HG03103 (cell line): ENCODE data around the gene RNU6-9.
"Not testable (repeated sequence)": the region's sequence is repeated elsewhere in the genome, so short reads cannot be mapped to it uniquely, and the experiment has no call there.

Experiments
- ATAC-seq: cut with Tn5 transposase; IDR thresholded peaks from one replicate; pipeline ENCODE4 v1.9.1; 2021; ENCODE audit warnings: low read depth; ENCODE audit not compliant: unreplicated experiment

Gene RNU6-9

GRCh38 chr19:876780-877314, 16.4 kb upstream of the RNU6-9 start:
- ATAC-seq = no peak

DNA sequence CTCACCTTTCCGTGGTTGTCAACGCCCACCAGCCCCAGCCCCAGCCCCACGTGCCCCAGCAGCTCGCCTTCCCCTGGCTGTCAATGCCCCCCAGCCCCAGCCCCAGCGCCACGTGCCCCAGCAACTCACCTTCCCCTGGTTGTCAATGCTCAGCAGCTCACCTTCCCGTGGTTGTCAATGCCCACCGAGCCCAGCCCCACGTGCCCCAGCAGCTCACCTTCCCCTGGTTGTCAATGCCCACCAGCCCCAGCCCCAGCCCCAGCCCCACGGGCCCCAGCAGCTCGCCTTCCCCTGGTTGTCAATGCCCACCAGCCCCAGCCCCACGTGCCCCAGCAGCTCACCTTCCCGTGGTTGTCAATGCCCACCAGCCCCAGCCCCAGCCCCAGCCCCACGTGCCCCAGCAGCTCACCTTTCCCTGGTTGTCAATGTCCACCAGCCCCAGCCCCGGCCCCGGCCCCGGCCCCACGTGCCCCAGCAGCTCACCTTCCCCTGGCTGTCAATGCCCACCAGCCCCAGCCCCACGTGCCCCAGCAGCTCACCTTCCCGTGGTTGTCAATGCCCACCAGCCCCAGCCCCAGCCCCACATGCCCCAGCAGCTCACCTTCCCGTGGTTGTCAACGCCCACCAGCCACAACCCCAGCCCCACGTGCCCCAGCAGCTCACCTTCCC, 15.2 kb upstream of the RNU6-9 start:
- not testable (repeated sequence) for ATAC-seq

DNA sequence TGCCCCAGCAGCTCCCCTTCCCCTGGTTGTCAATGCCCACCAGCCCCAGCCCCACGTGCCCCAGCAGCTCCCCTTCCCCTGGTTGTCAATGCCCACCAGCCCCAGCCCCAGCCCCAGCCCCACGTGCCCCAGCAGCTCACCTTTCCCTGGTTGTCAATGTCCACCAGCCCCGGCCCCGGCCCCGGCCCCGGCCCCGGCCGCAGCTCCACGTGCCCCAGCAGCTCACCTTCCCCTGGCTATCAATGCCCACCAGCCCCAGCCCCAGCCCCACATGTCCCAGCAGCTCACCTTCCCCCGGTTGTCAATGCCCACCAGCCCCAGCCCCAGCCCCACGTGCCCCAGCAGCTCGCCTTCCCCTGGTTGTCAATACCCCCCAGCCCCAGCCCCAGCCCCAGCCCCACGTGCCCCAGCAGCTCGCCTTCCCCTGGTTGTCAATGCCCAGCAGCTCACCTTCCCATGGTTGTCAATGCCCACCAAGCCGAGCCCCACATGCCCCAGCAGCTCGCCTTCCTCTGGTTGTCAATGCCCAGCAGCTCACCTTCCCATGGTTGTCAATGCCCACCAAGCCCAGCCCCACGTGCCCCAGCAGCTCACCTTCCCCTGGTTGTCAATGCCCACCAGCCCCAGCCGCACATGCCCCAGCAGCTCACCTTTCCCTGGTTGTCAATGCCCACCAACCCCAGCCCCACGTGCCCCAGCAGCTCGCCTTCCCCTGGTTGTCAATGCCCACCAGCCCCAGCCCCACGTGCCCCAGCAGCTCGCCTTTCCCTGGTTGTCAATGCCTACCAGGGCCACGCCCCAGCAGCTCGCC, 14.3 kb upstream of the RNU6-9 start:
- not testable (repeated sequence) for ATAC-seq

GRCh38 chr19:879711-880438, 13.4 kb upstream of the RNU6-9 start:
- ATAC-seq = no peak

DNA sequence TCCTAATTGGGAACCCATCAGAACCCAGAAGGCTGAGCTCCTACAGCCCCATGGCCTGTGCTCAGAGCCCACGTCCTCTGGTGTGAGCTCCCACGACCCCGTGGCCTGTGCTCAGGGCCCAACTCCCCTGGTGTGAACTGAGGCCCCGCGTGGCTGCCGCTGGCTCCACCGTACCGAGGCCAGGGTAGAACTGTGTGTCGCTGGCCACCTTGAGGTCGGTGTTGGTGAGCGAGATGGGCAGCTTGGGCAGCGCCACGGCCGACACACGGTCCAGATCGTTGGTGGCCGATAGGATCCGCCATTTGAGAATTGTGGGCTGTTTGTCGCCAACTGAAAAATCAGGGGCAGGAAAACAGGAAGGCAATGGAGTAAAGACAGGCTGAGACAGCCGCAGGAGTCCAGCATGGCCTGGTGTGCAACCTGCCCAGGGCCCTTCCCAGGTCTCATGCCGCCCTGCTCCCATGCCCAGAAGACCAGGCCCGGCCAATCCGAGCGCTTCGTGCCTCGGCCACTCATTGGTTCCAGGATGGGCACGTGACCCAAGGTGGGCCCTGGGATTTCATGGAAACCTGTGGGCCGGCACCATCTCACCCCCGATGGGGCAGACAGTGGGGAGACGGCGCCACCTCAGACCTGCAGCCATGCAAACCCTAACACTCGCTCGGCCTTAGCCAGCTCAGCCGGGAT, 11.8 kb upstream of the RNU6-9 start:
- ATAC-seq = no peak

- no peak for ATAC-seq
Measured at GRCh38 chr19:882871-883497, 10.3 kb upstream of the RNU6-9 start.

DNA sequence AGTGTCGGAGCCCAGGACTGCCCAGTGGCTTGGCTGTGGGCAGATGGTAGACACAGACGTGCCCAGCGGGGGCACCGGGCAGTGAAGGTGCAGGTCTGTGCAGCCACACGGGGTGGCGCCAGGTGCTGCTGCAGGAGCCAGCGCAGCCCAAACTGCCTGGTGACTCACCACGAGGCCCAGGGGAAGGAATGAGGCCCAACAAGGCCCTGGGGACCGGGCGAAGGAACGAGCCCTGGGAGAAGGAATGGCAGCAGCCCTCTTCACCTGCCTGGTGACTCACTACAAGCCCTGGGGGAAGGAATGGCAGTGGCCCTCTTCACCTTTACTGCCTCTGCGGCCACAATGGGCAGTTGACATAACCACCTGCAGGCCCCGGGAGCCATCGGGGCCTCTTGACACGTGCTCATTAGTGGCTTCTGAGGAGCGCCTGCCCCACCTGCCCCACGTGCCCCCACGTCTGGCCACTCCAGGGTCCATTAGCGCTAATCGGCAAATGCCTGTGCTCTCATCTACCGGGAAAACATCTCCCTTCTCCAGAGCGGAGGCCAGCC, 9.5 kb upstream of the RNU6-9 start:
- ATAC-seq = no peak

- no peak for ATAC-seq
Measured at GRCh38 chr19:884420-885211, 8.7 kb upstream of the RNU6-9 start.

DNA sequence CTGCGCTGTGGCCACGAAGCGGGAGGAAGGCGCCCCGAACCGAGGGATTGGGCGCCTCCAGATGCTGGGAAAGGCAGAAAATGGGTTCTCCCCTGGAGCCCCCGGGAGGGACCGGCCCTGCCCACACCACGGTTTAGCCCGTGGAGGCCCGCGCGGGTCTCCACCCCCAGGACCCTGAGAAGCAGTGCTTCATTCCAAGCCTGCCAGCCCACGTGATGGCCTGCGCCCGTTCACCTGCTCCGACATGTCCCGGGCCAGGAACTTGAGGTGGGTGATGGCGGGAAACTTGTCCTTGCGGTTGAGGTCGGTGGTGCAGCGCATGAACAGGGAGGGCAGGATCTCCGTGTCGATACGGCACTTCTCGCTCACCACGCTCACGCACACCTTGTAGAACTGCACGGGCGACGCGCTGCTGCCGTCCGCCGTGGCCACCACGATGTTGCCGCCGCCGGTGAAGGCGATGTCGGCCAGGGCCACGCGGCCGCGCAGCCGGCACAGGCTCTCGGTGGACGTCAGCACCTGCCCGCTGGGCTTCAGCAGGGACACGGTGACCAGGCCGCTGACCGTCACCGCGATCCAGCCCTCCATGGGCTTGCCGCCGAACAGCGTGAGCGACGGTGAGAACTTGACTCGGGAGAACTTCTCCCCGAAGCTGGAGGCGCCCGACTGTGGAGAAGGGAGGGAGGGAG, 7.6 kb upstream of the RNU6-9 start:
- no peak for ATAC-seq

DNA sequence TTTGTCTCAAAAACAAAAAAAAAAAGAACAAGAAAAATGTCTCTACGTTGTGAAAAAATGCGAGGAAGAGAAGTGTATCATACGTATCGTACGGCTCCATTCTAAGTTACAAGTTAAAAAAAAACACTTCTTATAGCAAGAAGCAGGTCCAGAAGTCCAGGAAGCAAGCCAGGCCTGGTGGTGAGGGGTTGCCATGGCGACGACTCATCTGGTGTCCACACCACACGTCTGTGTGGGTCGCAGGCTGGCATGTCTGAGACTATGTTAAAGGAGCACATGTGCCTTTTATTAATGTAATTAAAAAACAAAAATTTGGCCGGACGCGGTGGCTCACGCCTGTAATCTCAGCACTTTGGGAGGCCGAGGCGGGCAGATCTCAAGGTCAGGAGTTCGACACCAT, 6.2 kb upstream of the RNU6-9 start:
- no peak for ATAC-seq

DNA sequence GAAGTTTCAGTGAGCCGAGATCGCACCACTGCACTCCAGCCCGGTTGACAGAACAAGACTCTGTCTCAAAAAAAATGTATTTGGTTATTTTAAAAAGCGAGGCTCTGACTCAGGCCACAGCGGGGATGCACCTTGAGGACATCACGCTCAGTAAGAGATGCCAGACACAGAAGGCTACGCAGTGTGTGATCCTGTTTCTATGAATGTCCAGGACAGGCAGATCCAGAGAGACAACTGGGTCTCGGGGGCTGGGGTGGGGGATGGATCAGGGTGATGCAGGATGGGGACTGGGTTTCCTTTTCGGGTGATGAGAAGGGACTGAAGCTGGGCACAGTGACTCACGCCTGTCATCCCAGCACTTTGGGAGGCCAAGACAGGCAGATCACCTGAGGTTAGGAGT, 5.7 kb upstream of the RNU6-9 start:
- no peak for ATAC-seq

GRCh38 chr19:888581-889385, 4.5 kb upstream of the RNU6-9 start:
- ATAC-seq = no peak

DNA sequence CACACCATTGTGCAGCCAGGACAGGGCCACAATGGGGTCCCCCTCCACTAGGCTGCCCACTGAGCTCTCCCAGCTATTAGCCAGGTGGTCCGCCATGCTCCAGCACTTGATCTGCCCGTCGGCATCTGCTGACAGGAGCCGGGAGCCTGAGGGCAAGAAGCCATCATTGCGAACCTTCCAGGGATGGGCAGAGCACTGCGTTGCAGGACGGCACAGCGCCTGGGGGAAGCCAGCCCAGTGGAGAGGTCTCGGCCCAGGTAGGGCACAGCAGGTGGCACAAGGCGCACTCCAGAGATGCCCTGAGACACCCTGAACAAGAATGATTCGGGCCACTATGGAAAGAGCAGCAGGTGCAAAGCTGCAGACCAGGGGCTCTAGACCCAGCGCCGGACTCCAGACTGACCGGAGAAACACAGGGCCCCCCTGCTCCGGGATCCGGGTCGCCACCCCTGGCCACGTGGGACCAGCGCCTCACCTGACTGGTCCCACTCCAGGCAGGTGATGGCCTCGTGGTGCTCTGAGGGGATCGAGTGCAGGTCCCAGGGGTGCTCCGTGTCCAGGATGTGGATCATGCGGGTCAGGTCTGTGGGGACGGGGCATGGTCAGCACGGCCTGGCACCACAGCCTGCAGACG, 3.5 kb upstream of the RNU6-9 start:
- ATAC-seq = no peak

DNA sequence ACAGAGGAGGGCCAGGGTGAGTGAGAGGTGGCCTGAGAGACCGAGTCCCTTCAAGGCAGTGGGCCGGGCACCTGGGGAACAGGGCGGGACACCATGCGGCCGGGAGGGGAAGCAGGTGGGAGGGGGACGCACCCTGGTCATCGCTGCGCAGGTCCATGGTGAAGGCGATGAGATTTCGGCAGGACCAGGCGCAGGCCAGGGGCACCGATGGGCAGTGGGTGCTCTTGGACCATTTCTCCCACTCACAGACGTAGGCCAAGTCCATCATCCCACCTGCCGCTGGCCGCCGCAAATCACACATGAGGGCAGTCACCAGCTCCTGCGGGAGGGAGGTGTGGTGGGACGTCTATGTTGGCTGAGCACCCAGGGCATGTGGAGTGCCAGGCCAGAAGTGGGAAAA, 2.5 kb upstream of the RNU6-9 start:
- no peak for ATAC-seq

GRCh38 chr19:891421-892200, 1.7 kb upstream of the RNU6-9 start:
- not testable (repeated sequence) for ATAC-seq

DNA sequence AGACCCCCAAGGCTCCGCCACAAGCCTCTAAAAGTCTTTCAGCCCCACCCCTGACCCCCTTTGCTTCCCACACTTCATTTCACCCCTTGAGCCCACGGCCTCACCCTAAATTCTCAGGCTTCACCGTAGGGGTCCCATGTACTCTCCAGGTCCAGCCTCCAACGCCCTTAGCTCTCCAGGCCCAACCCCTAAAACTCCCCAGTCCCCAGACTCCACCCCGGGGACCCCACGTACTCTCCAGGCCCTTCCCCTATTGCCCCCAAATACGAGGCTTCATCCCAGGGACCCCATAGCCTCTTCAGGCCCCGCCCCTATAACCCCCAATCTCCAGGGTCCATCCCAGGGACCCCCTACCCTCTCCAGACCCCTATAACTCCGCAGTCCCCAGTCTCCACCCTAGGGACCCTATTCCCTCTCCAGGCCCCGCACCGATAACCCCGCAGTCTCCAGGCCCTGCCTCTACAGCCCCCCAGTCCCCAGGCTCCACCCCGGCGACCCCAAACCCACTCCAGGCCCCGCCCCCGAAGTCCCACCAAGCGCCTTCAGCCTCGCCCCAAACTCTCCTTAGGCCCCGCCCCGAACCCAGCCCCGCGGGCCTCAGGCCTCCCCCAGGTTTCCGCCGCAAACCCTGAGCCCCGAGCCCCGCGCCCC, 916 bp upstream of the RNU6-9 start:
- ATAC-seq = no peak
